Activated CD8-positive, alpha-beta T cell treated with anti-CD3 and anti-CD28 coated beads for 36 hours (primary cell): ENCODE results near the gene PTGES2. TPM values are rescaled to one million over a fixed set of nuclear protein-coding genes. Genes with fewer than 3 reads are reported as not detected.

ENCODE experiments used
- ATAC-seq: fragments of 200-7000 bp; cut with Tn5 transposase; one replicate; pipeline ENCODE4 v1.10.0; 2021; ENCODE audit warnings: mild to moderate bottlenecking, moderate library complexity
- CTCF ChIA-PET: fragments of 350-600 bp; sonication (Branson Sonifier 250); formaldehyde crosslinking; loops from one replicate; lab custom pipeline; 2021; ENCODE audit warnings: antibody characterized with exemption; lab: Charles Lee
- POLR2A ChIA-PET: fragments of 350-600 bp; sonication (Branson Sonifier 250); formaldehyde crosslinking; loops from one replicate; lab custom pipeline; 2021; ENCODE audit warnings: antibody characterized with exemption; lab: Charles Lee
- DNase-seq: peaks from one replicate; pipeline ENCODE4 v3.0.0-alpha.2; 2020
- H3K27ac Mint-ChIP-seq: one replicate; pipeline ENCODE4 v1.8.0; 2021; ENCODE audit warnings: mild to moderate bottlenecking, mixed read lengths
- H3K27me3 Mint-ChIP-seq: one replicate; pipeline ENCODE4 v1.8.0; 2021; ENCODE audit warnings: mixed read lengths
- H3K36me3 Mint-ChIP-seq: one replicate; pipeline ENCODE4 v1.8.0; 2021; ENCODE audit warnings: low read depth, mixed read lengths
- H3K4me1 Mint-ChIP-seq: one replicate; pipeline ENCODE4 v1.8.0; 2021; ENCODE audit warnings: low read depth, mixed read lengths
- H3K4me3 Mint-ChIP-seq: one replicate; pipeline ENCODE4 v1.8.0; 2021; ENCODE audit warnings: mild to moderate bottlenecking, moderate library complexity, mixed read lengths
- H3K9me3 Mint-ChIP-seq: one replicate; pipeline ENCODE4 v1.8.0; 2021; ENCODE audit warnings: mixed read lengths
- intact Hi-C: fragments of 100-400 bp; cut with micrococcal nuclease; formaldehyde crosslinking; loops from one replicate; pipeline ENCODE4 v1.10.0; 2022
- total RNA-seq, 2 experiments: library from RNA; stranded (reverse); gene quantifications; one replicate each; pipeline ENCODE4 v1.2.3, GENCODE V29; 2021
- TF ChIP-seq, protein P1 (sequence below): fragments of 200-600 bp; IDR thresholded peaks from one replicate; pipeline ENCODE4 v1.8.0; 2022; ENCODE audit warnings: antibody characterized with exemption, mild to moderate bottlenecking

The PTGES2 gene
- total RNA-seq, 2 experiments from 2014 or later: 40.8 to 49.5 TPM

DNA sequence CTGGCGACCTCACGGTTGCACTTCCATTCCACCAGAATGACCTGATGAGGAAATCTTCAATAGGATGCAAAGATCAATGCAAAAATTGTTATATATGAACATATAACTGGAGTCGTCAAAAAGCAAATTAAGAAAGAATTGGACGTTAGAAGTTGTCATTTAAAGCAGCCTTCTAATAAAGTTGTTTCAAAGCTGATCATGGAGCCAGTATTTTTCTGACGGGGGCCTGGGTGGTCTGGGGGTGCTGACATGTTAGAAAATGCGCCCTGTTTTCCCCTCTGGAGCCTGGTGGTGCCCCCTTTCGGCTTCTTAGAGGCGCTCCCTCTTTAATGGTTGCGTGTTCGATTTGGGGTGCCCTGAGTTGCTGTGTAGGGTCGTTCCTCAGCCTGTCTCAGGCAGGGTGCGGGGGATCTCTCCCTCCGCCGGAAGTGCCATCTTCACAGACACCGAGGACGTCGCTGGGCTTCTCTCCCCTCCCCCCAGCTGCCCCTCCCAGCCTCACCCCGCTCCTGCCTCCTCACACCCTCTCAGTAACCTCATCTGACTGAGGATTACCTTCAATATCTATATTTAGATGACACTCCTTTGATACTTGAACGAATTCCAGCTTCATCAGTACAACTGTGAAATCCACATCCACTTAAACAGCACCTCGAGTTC lies 18.3 kb downstream of the PTGES2 start:
- TF ChIP-seq, protein P1, sequence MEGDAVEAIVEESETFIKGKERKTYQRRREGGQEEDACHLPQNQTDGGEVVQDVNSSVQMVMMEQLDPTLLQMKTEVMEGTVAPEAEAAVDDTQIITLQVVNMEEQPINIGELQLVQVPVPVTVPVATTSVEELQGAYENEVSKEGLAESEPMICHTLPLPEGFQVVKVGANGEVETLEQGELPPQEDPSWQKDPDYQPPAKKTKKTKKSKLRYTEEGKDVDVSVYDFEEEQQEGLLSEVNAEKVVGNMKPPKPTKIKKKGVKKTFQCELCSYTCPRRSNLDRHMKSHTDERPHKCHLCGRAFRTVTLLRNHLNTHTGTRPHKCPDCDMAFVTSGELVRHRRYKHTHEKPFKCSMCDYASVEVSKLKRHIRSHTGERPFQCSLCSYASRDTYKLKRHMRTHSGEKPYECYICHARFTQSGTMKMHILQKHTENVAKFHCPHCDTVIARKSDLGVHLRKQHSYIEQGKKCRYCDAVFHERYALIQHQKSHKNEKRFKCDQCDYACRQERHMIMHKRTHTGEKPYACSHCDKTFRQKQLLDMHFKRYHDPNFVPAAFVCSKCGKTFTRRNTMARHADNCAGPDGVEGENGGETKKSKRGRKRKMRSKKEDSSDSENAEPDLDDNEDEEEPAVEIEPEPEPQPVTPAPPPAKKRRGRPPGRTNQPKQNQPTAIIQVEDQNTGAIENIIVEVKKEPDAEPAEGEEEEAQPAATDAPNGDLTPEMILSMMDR: no peak
- peaks cover 23% of the 10 kb centered on the region for H3K36me3 Mint-ChIP-seq
- intact Hi-C loops: no loop called here
- CTCF ChIA-PET: interaction anchor here (0.6 to 2.6 kb wide), 4 partner anchors 8 to 38 kb away, joined by 3 to 22 read pairs (median 3); no protein-coding TSS in a partner anchor
- DNase-seq (no peak), ATAC-seq (no peak)
- H3K4me3 Mint-ChIP-seq: no peak overlapping the region
- H3K9me3 Mint-ChIP-seq: no peaks in the 10 kb centered on the region
- POLR2A ChIA-PET: no interaction called here
- H3K27ac Mint-ChIP-seq: no peak overlapping the region
- peaks cover 3% of the 10 kb centered on the region for H3K4me1 Mint-ChIP-seq
- H3K27me3 Mint-ChIP-seq: no peaks in the 10 kb centered on the region

DNA sequence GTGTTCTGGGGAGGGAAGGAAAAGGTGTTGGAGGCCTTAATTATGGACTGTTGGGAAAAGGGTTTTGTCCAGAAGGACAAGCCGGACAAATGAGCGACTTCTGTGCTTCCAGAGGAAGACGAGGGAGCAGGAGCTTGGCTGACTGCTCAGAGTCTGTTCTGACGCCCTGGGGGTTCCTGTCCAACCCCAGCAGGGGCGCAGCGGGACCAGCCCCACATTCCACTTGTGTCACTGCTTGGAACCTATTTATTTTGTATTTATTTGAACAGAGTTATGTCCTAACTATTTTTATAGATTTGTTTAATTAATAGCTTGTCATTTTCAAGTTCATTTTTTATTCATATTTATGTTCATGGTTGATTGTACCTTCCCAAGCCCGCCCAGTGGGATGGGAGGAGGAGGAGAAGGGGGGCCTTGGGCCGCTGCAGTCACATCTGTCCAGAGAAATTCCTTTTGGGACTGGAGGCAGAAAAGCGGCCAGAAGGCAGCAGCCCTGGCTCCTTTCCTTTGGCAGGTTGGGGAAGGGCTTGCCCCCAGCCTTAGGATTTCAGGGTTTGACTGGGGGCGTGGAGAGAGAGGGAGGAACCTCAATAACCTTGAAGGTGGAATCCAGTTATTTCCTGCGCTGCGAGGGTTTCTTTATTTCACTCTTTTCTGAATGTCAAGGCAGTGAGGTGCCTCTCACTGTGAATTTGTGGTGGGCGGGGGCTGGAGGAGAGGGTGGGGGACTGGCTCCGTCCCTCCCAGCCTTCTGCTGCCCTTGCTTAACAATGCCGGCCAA lies 19.1 kb downstream of the PTGES2 start:
- H3K36me3 Mint-ChIP-seq: peaks cover 24% of the 10 kb centered on the region
- DNase-seq: no peak
- TF ChIP-seq, protein P1: no peak
- POLR2A ChIA-PET: no interaction called here
- no peak overlapping the region for H3K4me3 Mint-ChIP-seq
- no peaks in the 10 kb centered on the region for H3K9me3 Mint-ChIP-seq
- intact Hi-C loops: no loop called here
- H3K27me3 Mint-ChIP-seq: no peaks in the 10 kb centered on the region
- peaks cover 10% of the 10 kb centered on the region for H3K4me1 Mint-ChIP-seq
- no peak overlapping the region for H3K27ac Mint-ChIP-seq
- CTCF ChIA-PET: interaction anchor here (0.6 to 2.6 kb wide), 4 partner anchors 9 to 165 kb away, joined by 3 to 22 read pairs (median 6); no protein-coding TSS in a partner anchor
- no peak for ATAC-seq

DNA sequence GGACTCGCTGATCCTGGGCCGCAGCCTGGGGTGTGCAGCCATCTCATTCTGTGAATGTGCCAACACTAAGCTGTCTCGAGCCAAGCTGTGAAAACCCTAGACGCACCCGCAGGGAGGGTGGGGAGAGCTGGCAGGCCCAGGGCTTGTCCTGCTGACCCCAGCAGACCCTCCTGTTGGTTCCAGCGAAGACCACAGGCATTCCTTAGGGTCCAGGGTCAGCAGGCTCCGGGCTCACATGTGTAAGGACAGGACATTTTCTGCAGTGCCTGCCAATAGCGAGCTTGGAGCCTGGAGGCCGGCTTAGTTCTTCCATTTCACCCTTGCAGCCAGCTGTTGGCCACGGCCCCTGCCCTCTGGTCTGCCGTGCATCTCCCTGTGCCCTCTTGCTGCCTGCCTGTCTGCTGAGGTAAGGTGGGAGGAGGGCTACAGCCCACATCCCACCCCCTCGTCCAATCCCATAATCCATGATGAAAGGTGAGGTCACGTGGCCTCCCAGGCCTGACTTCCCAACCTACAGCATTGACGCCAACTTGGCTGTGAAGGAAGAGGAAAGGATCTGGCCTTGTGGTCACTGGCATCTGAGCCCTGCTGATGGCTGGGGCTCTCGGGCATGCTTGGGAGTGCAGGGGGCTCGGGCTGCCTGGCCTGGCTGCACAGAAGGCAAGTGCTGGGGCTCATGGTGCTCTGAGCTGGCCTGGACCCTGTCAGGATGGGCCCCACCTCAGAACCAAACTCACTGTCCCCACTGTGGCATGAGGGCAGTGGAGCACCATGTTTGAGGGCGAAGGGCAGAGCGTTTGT lies 19.9 kb downstream of the PTGES2 start:
- ChIA-PET POLR2A (no interaction called here), CTCF (interaction anchor here (1.0 to 2.6 kb wide), 4 partner anchors 10 to 164 kb away, joined by 3 to 22 read pairs (median 6); no protein-coding TSS in a partner anchor)
- Mint-ChIP-seq H3K36me3 (peaks cover 26% of the 10 kb centered on the region), H3K27me3 (no peaks in the 10 kb centered on the region), H3K27ac (no peak overlapping the region), H3K4me3 (no peak overlapping the region), H3K9me3 (no peaks in the 10 kb centered on the region), H3K4me1 (peaks cover 18% of the 10 kb centered on the region)
- ATAC-seq: no peak
- DNase-seq: no peak
- intact Hi-C loops: no loop called here
- TF ChIP-seq, protein P1: no peak

DNA sequence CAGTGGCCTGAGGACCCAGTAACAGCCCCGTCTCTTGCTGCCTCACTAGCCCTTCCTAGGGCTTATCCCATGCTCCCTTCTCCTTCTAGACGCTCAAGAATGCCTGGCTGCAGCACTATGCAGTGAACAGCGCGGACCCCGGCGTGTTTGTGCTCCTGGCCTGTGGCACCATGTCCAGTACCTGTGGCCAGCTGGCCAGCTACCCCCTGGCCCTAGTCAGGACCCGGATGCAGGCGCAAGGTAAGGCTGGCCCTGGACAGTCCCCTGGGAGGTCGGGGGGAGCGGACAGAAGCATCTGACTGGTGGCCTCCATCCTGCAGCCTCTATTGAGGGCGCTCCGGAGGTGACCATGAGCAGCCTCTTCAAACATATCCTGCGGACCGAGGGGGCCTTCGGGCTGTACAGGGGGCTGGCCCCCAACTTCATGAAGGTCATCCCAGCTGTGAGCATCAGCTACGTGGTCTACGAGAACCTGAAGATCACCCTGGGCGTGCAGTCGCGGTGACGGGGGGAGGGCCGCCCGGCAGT lies 20.5 kb downstream of the PTGES2 start:
- peaks cover 33% of the 10 kb centered on the region for H3K36me3 Mint-ChIP-seq
- no peak overlapping the region for H3K4me3 Mint-ChIP-seq
- CTCF ChIA-PET: interaction anchor here (1.2 to 2.6 kb wide), 4 partner anchors 11 to 164 kb away, joined by 3 to 22 read pairs (median 7); no protein-coding TSS in a partner anchor
- intact Hi-C loops: no loop called here
- TF ChIP-seq, protein P1: no peak
- H3K4me1 Mint-ChIP-seq: peaks cover 25% of the 10 kb centered on the region
- DNase-seq (no peak), ATAC-seq (no peak)
- no peaks in the 10 kb centered on the region for H3K27me3 Mint-ChIP-seq
- H3K9me3 Mint-ChIP-seq: no peaks in the 10 kb centered on the region
- POLR2A ChIA-PET: no interaction called here
- H3K27ac Mint-ChIP-seq: no peak overlapping the region
